SK-MEL-5 (cell line): ENCODE results near the gene PLEKHM1. TPM values are rescaled to one million over a fixed set of nuclear protein-coding genes. Genes with fewer than 3 reads are reported as not detected.
A peak's percentile ranks its signal among the peaks of the same experiment; 100 is the strongest.

Source experiments
- DNase-seq: peaks from one replicate; pipeline ENCODE4 v3.0.0-alpha.2; 2016; ENCODE audit warnings: low read depth, low spot score
- in situ Hi-C: cut with HindIII; loops from 2 replicates; pipeline ENCODE4 v1.10.0; 2016; ENCODE audit warnings: low sequenced_read_pairs, high pct_unique_total_duplicates, low pct_unique_long_range_greater_than_20kb
- total RNA-seq: library from RNA; depleted of rRNA; stranded (reverse); fragments of >200 nt; shearing (Covaris generic); gene quantifications from 2 replicates; pipeline ENCODE4 v1.2.3, GENCODE V29; 2014

PLEKHM1 gene
- total RNA-seq, 1 experiment from 2014 or later: 7.6 TPM

DNA sequence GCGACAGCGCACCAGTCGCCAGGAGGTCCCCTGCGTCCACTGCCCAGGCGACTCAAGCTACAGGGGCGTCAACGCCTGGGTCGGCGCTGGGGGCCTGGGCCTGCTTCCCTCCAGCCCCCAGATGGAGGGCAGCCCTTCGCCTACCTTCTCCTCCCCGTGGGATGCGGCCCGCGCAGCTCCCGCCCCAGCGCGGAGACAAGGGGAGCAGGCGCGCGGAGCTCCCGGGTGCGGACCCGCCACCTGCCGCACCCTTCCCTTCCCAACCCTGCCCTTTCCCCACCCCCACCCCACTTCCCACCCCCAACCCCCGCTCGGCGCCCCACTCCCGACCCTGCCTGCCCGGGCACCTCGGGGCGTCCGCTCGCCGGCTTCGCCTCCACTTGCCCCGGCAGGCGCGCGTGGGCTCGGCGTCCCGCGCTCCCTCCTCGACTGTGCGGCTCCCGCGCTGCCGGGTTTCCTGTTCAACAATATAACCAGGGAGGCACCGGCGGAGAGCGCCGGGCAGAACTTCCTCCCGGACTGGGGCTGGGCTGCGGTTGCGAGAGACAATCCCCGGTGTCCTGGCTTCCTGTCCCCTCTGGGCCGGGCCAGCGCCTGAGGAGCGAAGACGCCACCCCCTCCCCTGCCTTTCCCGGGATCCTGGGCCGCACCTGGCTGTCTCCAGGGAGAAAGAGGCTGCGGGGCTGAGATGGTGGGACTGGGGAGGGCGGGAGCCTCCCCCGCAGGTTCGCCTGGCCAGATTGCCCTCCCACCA is 57.9 kb downstream of the PLEKHM1 start, which contains the start of gene ARHGAP27:
Gene ARHGAP27, minus strand, starts transcription at position 466 of the 754 bp plus-strand sequence. CDS start 2,591 bp downstream, outside the sequence.
- in situ Hi-C loops: no loop called here
- no peak for DNase-seq

- DNase-seq: peak; percentile 44
- in situ Hi-C loops: no loop called here
Measured at GRCh38 chr17:45431531-45432404, 58.8 kb downstream of the PLEKHM1 start.

DNA sequence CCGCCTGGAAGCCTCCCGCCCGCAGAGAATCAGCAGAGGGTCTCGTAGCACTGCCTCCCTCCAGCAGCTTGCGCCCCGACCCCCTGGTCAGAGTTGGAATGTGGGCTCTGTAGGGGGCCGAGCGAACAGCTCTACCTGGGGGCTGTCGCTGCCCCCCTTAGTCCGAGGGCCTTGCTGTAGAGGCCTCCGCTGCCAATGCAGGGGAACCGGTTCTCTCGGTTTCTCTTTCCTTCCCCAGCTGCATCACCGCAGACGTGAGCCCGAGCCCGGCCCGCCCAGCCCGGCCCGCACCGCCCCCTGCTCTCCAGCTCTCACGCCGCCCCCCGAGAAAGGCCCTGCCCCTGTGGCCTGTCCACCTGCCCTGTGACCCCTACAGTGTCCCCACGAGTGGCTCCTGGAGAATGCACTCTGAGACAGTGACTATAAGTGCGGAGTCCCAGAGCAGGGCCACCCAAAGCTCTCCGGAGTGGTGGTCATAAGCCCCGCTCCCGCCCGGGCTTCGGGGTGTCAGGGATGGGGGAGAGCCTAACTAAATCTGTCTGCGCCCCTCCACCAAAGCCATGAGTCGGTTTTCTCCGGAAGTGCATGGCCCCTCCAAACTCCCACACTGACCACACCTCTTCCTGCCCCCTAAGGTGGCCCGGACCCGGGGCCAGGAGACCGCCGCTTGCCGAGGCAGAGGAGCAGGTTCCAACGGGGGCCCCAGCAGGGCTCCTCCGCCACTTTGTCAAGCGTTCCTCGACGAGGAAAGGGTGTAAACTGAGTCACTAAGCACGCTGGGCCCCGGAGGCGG is 59.6 kb downstream of the PLEKHM1 start:
- in situ Hi-C loops: no loop called here
- no peak for DNase-seq

DNA sequence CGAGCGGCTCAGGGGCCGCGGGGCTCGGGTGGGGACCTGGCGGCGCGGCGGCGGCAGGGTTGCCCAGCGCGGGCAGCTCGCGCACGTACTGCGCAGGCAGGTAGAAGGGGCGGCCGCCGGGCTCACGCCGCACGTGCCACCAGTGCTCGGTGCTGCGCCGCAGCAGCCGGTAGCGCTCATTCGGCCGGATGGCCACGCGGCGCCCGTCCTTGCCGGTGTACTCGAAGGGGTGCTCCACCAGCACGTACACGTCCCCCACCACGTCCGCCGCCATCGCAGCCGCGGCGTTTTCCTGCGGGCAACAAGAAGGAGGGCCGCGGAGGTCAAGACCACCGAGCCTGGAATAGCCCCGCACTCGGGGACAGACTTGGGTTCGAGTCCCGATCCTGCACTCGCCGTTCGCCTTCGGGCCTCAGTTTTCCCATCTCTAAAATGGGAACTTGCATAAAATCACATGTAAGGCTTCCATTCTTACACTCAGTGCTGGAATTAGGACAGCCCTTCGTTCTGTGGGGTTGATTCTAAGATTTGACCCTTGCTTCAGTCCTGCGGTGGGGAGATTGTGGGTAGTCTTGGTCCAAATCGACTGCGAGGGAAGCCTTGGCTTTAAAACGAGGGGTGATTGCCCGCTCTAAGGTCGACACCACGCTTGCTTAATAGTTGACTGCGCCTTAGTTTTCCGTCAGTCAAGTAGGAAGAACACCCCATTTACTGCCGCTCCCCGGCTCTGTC is 60.3 kb downstream of the PLEKHM1 start:
- in situ Hi-C loops: no loop called here

GRCh38 chr17:45429339-45430005 is 61.0 kb downstream of the PLEKHM1 start:
- in situ Hi-C loops: no loop called here
- no peak for DNase-seq

More for the DNA sequence above, 60.3 kb downstream of the PLEKHM1 start:
- DNase-seq: no peak

DNA sequence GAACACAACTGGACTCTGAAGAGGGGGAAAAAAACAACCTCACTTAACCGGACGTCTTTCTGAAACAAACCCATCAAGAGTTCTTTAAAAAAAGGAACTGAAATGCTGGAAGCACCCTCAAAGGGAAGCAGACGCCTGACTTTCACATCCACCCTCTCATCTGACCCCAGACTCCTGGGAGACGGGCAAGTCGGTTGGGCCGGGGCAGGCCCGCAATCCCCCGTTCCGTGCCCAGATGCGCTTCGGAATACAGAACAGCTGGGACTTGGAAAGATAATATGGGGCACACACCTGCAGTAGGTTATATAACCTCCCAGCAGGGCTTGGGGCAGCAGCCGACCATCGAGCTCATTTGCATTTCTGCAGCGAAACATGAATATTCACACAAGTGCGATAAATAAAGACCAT is 61.6 kb downstream of the PLEKHM1 start:
- in situ Hi-C loops: no loop called here
- DNase-seq: no peak

DNA sequence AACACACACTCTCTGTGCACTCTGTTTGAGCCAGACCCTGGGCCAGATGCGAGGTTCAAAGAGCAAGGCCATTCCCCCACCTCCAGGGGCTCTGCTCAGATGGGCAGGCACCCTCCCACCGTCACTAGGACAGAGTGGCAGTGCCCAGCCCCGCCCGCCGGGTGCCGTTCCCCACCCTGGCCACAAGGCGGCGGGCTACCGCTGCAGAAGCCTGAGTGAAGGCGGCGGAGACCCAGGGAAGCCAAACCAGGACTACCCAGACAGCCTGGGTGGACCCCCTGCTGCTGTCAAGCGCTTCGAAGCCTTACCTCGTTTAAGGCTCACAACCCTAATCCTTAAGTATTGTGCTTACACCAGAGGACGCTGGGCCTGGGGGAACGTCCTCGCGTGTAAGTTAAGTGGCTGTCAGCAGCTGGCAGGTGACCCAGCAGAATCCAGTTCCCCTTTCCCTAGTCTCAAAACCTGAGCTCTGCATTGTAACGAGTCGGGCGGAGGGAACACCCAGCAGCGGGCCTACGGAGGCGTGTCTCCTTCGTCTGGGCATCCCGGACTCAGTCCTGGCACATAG is 62.4 kb downstream of the PLEKHM1 start:
- in situ Hi-C loops: no loop called here
- peak; percentile 65 for DNase-seq

- in situ Hi-C loops: no loop called here
- no peak for DNase-seq
Measured at GRCh38 chr17:45427181-45427835, 63.2 kb downstream of the PLEKHM1 start.

- DNase-seq: no peak
- in situ Hi-C loops: no loop called here
Measured at GRCh38 chr17:45426561-45426960, 64.0 kb downstream of the PLEKHM1 start.

- in situ Hi-C loops: no loop called here
- DNase-seq: no peak
Measured at GRCh38 chr17:45425984-45426413, 64.5 kb downstream of the PLEKHM1 start.

- in situ Hi-C loops: no loop called here
Measured at GRCh38 chr17:45425125-45425983, 65.2 kb downstream of the PLEKHM1 start.

GRCh38 chr17:45424769-45425124 is 65.8 kb downstream of the PLEKHM1 start:
- in situ Hi-C loops: no loop called here
- no peak for DNase-seq

More at GRCh38 chr17:45425125-45425983, 65.2 kb downstream of the PLEKHM1 start:
- peak; percentile 87 for DNase-seq

GRCh38 chr17:45423975-45424335 is 66.6 kb downstream of the PLEKHM1 start:
- in situ Hi-C loops: no loop called here
- DNase-seq: no peak

DNA sequence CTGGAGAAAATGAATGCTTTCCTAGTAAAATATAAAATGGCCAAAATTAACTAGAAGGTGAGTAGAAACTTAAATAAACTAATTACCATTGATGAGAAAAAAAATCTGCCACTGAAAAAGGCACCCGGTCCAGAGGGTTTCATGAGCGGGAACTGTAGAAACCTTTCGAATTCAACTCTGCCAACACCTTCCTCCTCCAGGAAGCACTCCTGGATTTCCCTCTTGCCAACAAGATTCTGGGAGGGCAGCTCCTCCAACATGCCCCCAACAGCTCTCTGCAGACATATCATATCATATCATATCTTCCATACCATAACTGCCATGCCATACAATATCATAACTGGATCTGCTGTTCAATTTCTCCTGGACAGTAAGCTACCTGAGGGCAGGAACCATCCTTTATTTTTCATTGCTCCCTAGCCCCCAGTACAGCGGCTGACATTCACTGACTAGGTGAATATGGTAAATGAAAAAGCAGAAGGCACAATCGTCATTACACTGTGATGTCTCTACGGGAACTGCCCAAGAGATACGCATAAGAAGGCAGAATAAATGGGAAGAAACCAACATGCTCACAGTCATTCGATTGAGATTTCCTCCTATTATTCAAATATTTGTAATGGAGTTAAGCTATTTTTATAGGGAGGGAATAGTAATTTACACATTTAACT is 67.1 kb downstream of the PLEKHM1 start:
- in situ Hi-C loops: no loop called here
- DNase-seq: no peak
